NCI-H2196 (cell line): ENCODE data around the gene UBE2E2.

ENCODE experiments used
- DNase-seq: peaks from one replicate; lab custom pipeline; 2025; ENCODE audit not compliant: unreplicated experiment; lab: John Stamatoyannopoulos, UW

Gene UBE2E2

GRCh38 chr3:23468203-23468602 is 265.1 kb downstream of the UBE2E2 start:
- DNase-seq = no peak

GRCh38 chr3:23474580-23475357 is 271.6 kb downstream of the UBE2E2 start:
- no peak for DNase-seq

DNA sequence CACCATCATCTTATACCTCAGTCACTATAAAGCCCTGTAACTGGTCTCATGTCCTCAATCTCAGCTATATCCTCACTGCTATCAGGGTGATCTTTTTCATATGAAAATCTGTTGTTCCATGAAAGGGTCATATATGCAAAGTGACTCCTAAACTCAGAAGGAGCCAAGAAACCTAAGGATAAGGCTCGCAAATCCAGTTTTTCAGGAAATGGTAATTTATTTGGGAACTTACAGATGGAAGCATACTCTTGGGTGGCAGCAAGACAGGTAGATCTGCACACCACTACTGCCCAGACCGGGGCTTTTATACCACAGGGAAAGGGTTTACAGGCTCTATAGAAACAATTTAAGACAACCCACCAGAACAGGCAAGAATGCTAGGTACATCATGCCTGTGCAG is 272.3 kb downstream of the UBE2E2 start:
- DNase-seq = no peak

GRCh38 chr3:23479026-23479425 is 275.9 kb downstream of the UBE2E2 start:
- DNase-seq = no peak

DNA sequence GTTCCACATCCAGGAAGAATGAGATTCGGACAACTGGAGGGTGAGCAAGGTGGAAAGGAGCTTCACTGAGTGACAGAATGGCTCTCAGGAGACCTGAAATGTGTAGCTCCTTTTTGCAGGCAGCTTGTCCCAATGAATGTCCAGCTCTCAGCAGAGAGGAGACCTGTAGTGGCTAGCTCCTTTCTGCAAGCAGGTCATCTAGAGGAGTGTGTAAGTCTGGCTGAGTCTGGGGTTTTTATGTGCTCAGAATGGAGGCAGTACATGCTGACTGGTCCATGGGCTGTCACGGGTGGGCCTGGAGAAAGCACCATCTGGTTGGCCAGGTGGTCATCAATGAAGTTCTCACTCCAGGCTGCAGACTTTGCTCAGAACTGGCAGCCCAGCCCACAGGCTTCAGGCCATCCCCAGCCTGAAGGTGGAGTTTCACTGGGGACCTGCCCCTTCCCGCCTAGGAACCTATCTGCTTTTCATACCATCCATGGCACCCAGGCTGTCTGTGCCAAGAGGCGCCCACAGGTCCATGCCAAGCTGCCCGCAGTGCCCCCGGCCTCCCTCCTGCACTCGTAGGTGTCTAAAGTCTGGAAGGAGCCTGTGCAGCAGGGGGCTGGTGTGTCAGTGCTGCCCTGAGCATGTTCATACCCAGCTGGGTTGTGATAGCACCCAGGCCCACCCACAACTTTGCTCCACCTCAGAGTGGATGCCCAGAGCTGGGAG is 276.6 kb downstream of the UBE2E2 start:
- DNase-seq = no peak

DNA sequence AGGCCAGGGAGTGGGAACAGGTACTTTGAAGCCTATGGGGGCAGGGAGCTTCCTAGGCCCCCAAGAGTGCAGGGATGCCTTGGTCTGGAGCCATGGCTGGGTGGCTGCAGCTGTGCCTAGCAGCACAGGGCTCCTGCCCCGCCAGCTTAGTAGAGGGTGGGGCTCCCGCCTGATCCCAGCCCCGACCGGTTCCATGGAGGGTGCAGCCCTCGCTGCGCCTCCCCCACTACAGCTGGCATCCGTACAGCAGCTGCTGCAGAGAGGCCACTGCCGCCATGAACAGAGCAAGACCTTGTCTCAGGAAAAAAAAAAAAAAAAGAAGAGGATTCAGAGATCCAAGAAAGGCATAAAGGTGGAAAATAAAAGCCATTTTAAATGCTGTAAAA is 277.2 kb downstream of the UBE2E2 start:
- DNase-seq = no peak

DNA sequence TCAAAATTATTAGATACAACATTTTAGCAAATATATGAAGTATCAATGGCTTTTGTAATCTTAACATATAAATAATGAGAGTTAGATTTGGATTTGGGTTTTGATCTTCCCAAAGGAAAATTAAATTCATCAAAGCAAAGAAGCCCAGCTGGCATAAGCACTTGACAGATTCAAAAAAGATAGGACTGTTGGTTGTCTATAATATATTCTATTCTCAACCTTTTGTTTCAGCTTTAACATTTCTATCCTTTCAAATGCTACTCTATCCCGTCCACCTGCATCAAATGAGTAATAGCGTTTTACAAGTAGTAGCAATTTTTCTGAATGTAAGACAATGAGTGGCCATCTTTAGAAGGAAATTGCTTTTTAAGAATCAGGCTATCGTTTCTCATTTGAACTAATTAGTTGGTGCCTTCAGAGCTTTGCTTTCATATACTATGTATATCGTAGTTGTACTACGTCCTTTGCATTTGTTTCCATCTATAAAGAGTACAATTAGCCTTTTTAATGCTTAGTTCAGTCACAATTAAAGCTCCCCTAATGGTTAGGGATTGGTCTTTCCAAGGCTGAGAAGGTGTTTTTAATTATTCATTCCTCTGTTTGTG is 278.0 kb downstream of the UBE2E2 start:
- no peak for DNase-seq

GRCh38 chr3:23481616-23482278 is 278.6 kb downstream of the UBE2E2 start:
- no peak for DNase-seq

DNA sequence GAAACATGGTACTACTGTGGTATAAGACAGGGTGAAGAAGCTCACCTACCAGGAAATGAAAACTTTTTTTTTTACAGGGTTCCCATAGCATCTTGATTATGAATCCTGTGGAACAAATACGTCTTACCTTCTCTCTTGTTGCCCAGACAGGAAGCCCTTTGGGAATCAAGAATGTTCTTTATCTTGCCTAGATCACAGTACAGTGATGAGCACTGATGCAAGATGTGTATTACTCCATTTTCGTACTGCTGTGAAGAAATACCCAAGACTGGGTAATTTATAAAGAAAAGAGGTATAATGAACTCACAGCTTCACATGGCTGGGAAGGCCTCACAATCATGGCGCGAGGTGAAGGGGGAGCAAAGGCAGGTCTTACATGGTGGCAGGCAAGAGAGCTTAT is 281.3 kb downstream of the UBE2E2 start:
- DNase-seq = no peak

DNA sequence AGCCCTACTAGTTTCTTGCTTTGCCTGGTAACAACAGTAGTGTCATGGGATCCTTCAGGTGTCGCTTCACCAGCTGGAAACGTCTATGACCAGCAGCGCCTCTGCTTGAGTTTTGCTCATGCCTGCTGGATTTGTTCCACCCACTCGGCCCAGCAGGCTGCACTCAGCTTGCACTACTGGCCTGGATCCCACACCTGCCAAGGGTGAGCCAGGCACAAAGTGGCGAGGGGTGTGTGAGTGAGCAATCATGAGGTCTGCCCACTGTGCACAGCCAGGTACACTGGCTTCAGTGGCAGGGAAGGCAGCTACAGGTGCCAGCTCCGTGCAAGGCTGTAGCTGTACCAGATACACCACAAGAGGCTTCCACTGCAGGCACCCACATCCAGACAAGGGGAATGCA is 282.8 kb downstream of the UBE2E2 start:
- DNase-seq = no peak

GRCh38 chr3:23487015-23487414 is 283.9 kb downstream of the UBE2E2 start:
- DNase-seq = no peak

- no peak for DNase-seq
These were observed 285.5 kb downstream of the UBE2E2 start for GRCh38 chr3:23488618-23489017.

- DNase-seq = no peak
These were observed 286.4 kb downstream of the UBE2E2 start for GRCh38 chr3:23489300-23490158.

GRCh38 chr3:23490459-23490858 is 287.3 kb downstream of the UBE2E2 start:
- DNase-seq = no peak

DNA sequence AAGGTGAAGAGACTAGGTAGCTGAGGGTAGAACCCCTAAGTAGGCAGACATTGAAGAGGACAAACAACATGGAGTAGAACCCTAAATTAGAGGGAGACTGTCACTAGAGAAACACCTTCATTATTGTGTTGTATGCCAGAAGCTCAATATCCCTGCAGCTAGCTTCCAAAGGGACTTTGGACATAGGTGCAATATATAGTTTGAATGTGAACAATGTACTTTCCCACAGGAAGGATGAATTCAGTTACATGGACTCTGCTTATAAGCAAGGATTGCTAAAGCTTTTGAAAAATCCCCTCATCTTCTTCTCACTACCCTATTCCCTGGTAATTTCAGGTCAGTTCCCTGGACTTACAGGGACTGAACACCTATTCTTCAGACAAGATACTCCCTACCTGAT is 288.9 kb downstream of the UBE2E2 start:
- DNase-seq = no peak

GRCh38 chr3:23493889-23494288 is 290.8 kb downstream of the UBE2E2 start:
- DNase-seq = no peak

- no peak for DNase-seq
These were observed 291.8 kb downstream of the UBE2E2 start for GRCh38 chr3:23494967-23495366.

- no peak for DNase-seq
These were observed 292.4 kb downstream of the UBE2E2 start for GRCh38 chr3:23495507-23495906.

GRCh38 chr3:23496165-23496564 is 293.0 kb downstream of the UBE2E2 start:
- no peak for DNase-seq

GRCh38 chr3:23497156-23497555 is 294.0 kb downstream of the UBE2E2 start:
- DNase-seq = no peak
